HEK293 (cell line): ENCODE data around the gene PLP1.

Source experiments
- CTCF ChIA-PET: fragments of 350-600 bp; formaldehyde crosslinking; extraction: SDS; loops from one replicate; lab custom pipeline; 2021; ENCODE audit warnings: antibody characterized with exemption; lab: Yijun Ruan, JAX
- POLR2A ChIA-PET: fragments of 300-600 bp; formaldehyde crosslinking; extraction: SDS; loops from one replicate; lab custom pipeline; 2020; ENCODE audit warnings: antibody characterized with exemption, inconsistent platforms; lab: Yijun Ruan, JAX
- H3K27ac ChIP-seq: fragments of 200-500 bp; sonication (Bioruptor generic); 2 replicates; pipeline ENCODE4 v1.5.1; 2014; ENCODE audit warnings: low read depth, low read length, control low read depth, inconsistent platforms; ENCODE audit errors: extremely low read depth
- H3K36me3 ChIP-seq, 2 experiments: fragments of 200-500 bp in 1 of 2; sonication (Bioruptor generic) in 1 of 2; 1 replicate in 1 of 2; 2 replicates in 1 of 2; pipeline ENCODE4 v1.5.1; 2014 to 2017; ENCODE audit warnings: inconsistent platforms in 2 of 2, low read length in 2 of 2; ENCODE audit not compliant: control insufficient read depth in 2 of 2, insufficient read depth in 1 of 2
- H3K4me1 ChIP-seq: fragments of 200-500 bp; sonication (Bioruptor generic); 2 replicates; pipeline ENCODE4 v1.5.1; 2014; ENCODE audit warnings: mild to moderate bottlenecking, low read length, inconsistent platforms; ENCODE audit not compliant: control insufficient read depth, insufficient read depth
- H3K4me3 ChIP-seq: 2 replicates; pipeline ENCODE4 v1.5.1; 2011; ENCODE audit warnings: low read depth, mild to moderate bottlenecking, control low read depth, low read length, moderate library complexity
- H3K9me3 ChIP-seq: fragments of 200-500 bp; sonication (Bioruptor generic); 2 replicates; pipeline ENCODE4 v1.5.1; 2014; ENCODE audit warnings: low read depth, low read length, inconsistent platforms; ENCODE audit not compliant: control insufficient read depth, insufficient read depth
- FEZF1 ChIP-seq: fragments of 450-650 bp; formaldehyde crosslinking; IDR thresholded peaks from 2 replicates; pipeline ENCODE4 v1.5.1; 2016; ENCODE audit warnings: missing biosample characterization, missing genetic modification characterization
- KLF7 ChIP-seq: fragments of 450-650 bp; formaldehyde crosslinking; IDR thresholded peaks from 2 replicates; pipeline ENCODE4 v1.5.1; 2016; ENCODE audit warnings: missing biosample characterization, missing genetic modification characterization, borderline replicate concordance
- ZBTB48 ChIP-seq: fragments of 450-650 bp; formaldehyde crosslinking; IDR thresholded peaks from 2 replicates; pipeline ENCODE4 v1.5.1; 2016; ENCODE audit warnings: missing biosample characterization, missing genetic modification characterization
- ZNF146 ChIP-seq: fragments of 450-650 bp; formaldehyde crosslinking; IDR thresholded peaks from 2 replicates; pipeline ENCODE4 v1.5.1; 2016; ENCODE audit warnings: missing biosample characterization, missing genetic modification characterization
- ZNF214 ChIP-seq: fragments of 450-650 bp; formaldehyde crosslinking; IDR thresholded peaks from 2 replicates; pipeline ENCODE4 v1.5.1; 2017; ENCODE audit warnings: missing biosample characterization, mild to moderate bottlenecking, missing genetic modification characterization, borderline replicate concordance
- ZNF24 ChIP-seq: fragments of 450-650 bp; formaldehyde crosslinking; IDR thresholded peaks from 2 replicates; pipeline ENCODE4 v1.5.1; 2016; ENCODE audit warnings: missing biosample characterization, missing genetic modification characterization
- ZNF426 ChIP-seq: fragments of 450-650 bp; formaldehyde crosslinking; IDR thresholded peaks from 2 replicates; pipeline ENCODE4 v1.5.1; 2017; ENCODE audit warnings: missing biosample characterization, missing genetic modification characterization, mild to moderate bottlenecking, inconsistent platforms, moderate library complexity
- ZNF514 ChIP-seq: fragments of 450-650 bp; formaldehyde crosslinking; IDR thresholded peaks from 2 replicates; pipeline ENCODE4 v1.5.1; 2016; ENCODE audit warnings: missing biosample characterization, missing genetic modification characterization
- ZNF530 ChIP-seq: fragments of 450-650 bp; formaldehyde crosslinking; IDR thresholded peaks from 2 replicates; pipeline ENCODE4 v1.5.1; 2016; ENCODE audit warnings: low read depth, missing biosample characterization, missing genetic modification characterization
- ZNF626 ChIP-seq: fragments of 450-650 bp; sonication (Bioruptor Pico); formaldehyde crosslinking; IDR thresholded peaks from 2 replicates; pipeline ENCODE4 v1.5.1; 2018; ENCODE audit warnings: missing biosample characterization, missing genetic modification characterization, inconsistent platforms
- ZNF654 ChIP-seq: fragments of 450-650 bp; formaldehyde crosslinking; IDR thresholded peaks from 2 replicates; pipeline ENCODE4 v1.5.1; 2016; ENCODE audit warnings: low read depth, missing biosample characterization, missing genetic modification characterization
- ZNF660 ChIP-seq: fragments of 450-650 bp; IDR thresholded peaks from 2 replicates; pipeline ENCODE4 v1.5.1; 2018; ENCODE audit warnings: missing biosample characterization, mild to moderate bottlenecking, missing genetic modification characterization
- ZNF701 ChIP-seq: fragments of 450-650 bp; formaldehyde crosslinking; IDR thresholded peaks from 2 replicates; pipeline ENCODE4 v1.5.1; 2016; ENCODE audit warnings: missing biosample characterization, missing genetic modification characterization
- ZNF843 ChIP-seq: fragments of 450-650 bp; formaldehyde crosslinking; IDR thresholded peaks from 2 replicates; pipeline ENCODE4 v1.5.1; 2016; ENCODE audit warnings: missing biosample characterization, missing genetic modification characterization
- ZSCAN30 ChIP-seq: fragments of 450-650 bp; IDR thresholded peaks from 2 replicates; pipeline ENCODE4 v1.5.1; 2018; ENCODE audit warnings: missing biosample characterization, mild to moderate bottlenecking, missing genetic modification characterization, moderate library complexity
- TF ChIP-seq, protein P1 (sequence below): fragments of 450-650 bp; formaldehyde crosslinking; IDR thresholded peaks from 2 replicates; pipeline ENCODE4 v1.5.1; 2016; ENCODE audit warnings: missing biosample characterization, missing genetic modification characterization, borderline replicate concordance
- TF ChIP-seq, protein P2 (sequence below): fragments of 450-650 bp; formaldehyde crosslinking; IDR thresholded peaks from 2 replicates; pipeline ENCODE4 v1.5.1; 2016; ENCODE audit warnings: missing biosample characterization, missing genetic modification characterization

PLP1 gene

DNA sequence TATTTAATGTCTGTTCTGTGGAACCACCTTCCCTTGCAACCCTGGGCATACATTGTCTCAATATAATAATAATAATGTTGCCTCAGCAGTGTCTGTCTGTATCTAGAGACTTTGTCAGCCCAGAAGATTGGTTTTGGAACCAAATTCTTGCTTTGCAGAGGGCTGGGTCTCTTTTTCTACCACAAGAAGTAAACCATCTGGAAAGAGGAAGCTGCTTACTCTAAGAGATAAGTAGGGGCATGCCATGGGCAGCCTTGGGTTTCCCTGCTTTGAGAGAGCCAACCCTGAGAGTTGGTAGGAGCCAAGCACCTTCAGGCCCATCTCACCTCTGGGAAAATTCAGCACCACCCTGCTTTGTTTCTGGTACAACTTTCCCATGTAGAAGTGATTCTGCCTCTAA, 38.9 kb upstream of the PLP1 start (continued):
- TF ChIP-seq, protein P1, sequence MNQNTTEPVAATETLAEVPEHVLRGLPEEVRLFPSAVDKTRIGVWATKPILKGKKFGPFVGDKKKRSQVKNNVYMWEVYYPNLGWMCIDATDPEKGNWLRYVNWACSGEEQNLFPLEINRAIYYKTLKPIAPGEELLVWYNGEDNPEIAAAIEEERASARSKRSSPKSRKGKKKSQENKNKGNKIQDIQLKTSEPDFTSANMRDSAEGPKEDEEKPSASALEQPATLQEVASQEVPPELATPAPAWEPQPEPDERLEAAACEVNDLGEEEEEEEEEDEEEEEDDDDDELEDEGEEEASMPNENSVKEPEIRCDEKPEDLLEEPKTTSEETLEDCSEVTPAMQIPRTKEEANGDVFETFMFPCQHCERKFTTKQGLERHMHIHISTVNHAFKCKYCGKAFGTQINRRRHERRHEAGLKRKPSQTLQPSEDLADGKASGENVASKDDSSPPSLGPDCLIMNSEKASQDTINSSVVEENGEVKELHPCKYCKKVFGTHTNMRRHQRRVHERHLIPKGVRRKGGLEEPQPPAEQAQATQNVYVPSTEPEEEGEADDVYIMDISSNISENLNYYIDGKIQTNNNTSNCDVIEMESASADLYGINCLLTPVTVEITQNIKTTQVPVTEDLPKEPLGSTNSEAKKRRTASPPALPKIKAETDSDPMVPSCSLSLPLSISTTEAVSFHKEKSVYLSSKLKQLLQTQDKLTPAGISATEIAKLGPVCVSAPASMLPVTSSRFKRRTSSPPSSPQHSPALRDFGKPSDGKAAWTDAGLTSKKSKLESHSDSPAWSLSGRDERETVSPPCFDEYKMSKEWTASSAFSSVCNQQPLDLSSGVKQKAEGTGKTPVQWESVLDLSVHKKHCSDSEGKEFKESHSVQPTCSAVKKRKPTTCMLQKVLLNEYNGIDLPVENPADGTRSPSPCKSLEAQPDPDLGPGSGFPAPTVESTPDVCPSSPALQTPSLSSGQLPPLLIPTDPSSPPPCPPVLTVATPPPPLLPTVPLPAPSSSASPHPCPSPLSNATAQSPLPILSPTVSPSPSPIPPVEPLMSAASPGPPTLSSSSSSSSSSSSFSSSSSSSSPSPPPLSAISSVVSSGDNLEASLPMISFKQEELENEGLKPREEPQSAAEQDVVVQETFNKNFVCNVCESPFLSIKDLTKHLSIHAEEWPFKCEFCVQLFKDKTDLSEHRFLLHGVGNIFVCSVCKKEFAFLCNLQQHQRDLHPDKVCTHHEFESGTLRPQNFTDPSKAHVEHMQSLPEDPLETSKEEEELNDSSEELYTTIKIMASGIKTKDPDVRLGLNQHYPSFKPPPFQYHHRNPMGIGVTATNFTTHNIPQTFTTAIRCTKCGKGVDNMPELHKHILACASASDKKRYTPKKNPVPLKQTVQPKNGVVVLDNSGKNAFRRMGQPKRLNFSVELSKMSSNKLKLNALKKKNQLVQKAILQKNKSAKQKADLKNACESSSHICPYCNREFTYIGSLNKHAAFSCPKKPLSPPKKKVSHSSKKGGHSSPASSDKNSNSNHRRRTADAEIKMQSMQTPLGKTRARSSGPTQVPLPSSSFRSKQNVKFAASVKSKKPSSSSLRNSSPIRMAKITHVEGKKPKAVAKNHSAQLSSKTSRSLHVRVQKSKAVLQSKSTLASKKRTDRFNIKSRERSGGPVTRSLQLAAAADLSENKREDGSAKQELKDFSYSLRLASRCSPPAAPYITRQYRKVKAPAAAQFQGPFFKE (tag by site-specific recombination), result no peak
- TF ChIP-seq ZNF24 (tag by site-specific recombination) (no peak), ZNF426 (tag by site-specific recombination) (no peak), ZBTB48 (tag by site-specific recombination) (no peak), FEZF1 (tag by site-specific recombination) (no peak)

DNA sequence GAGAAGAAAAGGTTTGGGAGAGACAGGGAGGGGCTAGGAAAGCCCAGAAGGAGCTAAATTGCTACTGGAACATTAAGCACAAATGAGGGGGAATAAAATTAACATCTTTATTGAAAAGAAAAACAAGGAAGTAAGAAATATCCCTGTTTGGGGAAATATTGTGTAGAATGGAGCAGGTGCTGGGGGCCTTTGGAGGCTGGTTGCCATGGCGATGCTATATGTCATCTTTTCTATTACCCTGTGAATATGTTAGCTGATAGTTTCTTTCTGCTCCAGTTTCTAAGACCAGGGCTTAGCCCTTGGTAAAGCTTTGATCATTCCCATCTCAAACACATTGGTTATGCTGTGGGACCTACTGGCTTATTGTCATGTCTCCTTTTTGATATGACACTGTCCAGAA, 37.2 kb upstream of the PLP1 start:
- Histone ChIP-seq H3K4me3 (no peak overlapping the region), H3K27ac (no peak overlapping the region), H3K9me3 (no peaks in the 10 kb centered on the region), H3K36me3 (no peaks in the 10 kb centered on the region), H3K4me1 (no peaks in the 10 kb centered on the region)
- ChIA-PET POLR2A (no interaction called here), CTCF (interaction anchor here (0.6 to 1.0 kb wide), 5 partner anchors 34 to 249 kb away, joined by 3 to 5 read pairs (median 4); no protein-coding TSS in a partner anchor)
- TF ChIP-seq ZNF660 (tag by site-specific recombination) (no peak), KLF7 (tag by site-specific recombination) (no peak)

DNA sequence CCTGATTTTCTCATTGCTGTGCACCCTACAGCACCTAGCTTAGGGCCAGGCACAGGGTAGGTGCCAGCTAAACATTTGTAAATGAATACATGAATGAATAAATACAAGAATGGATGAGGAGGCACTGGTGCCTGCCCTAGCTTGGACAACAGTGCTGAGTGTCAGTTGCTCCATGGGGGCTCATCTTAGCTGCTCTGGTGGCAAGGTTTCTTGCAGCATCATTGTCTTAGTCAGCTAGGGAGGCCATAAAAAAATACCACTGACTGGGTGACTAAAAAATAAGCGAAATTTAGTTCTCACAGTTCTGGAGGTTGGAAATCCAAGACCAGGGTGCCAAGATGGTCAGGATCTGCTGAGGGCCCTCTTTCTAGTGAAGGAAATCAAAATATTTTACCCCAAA, 34.8 kb upstream of the PLP1 start:
- Histone ChIP-seq H3K27ac (no peak overlapping the region), H3K9me3 (no peaks in the 10 kb centered on the region), H3K4me3 (no peak overlapping the region), H3K36me3 (no peaks in the 10 kb centered on the region), H3K4me1 (no peaks in the 10 kb centered on the region)
- CTCF ChIA-PET, result no interaction called here
- POLR2A ChIA-PET, result no interaction called here
- TF ChIP-seq ZNF626 (no peak), ZNF843 (no peak), ZNF514 (tag by site-specific recombination) (no peak), ZNF146 (tag by site-specific recombination) (no peak), ZNF214 (tag by site-specific recombination) (no peak), ZNF701 (tag by site-specific recombination) (no peak), ZNF654 (tag by site-specific recombination) (no peak), ZNF530 (tag by site-specific recombination) (no peak), ZSCAN30 (tag by site-specific recombination) (no peak)
- TF ChIP-seq, protein P2, sequence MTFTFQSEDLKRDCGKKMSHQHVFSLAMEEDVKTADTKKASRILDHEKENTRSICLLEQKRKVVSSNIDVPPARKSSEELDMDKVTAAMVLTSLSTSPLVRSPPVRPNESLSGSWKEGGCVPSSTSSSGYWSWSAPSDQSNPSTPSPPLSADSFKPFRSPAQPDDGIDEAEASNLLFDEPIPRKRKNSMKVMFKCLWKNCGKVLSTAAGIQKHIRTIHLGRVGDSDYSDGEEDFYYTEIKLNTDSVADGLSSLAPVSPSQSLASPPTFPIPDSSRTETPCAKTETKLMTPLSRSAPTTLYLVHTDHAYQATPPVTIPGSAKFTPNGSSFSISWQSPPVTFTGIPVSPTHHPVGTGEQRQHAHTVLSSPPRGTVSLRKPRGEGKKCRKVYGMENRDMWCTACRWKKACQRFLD, result no peak
- TF ChIP-seq, all 188 proteins: peak for 0
